Caki2 (cell line): Measurements from ENCODE around the gene FAM234A. TPM values are rescaled to one million over a fixed set of nuclear protein-coding genes. Genes with fewer than 3 reads are reported as not detected.
"Not testable (repeated sequence)": the region's sequence is repeated elsewhere in the genome, so short reads cannot be mapped to it uniquely, and the experiment has no call there.

Experiments used
- DNase-seq: peaks from one replicate; pipeline ENCODE4 v3.0.0-alpha.2; 2015; ENCODE audit warnings: low read depth
- in situ Hi-C: cut with HindIII; loops from 2 replicates; pipeline ENCODE4 v1.10.0; 2016; ENCODE audit warnings: low sequenced_read_pairs, low pct_unique_long_range_greater_than_20kb, mixed read lengths
- total RNA-seq: library from RNA; depleted of rRNA; stranded (reverse); fragments of >200 nt; shearing (Covaris generic); gene quantifications from 2 replicates; pipeline ENCODE4 v1.2.3, GENCODE V29; 2014; ENCODE audit warnings: low replicate concordance

The FAM234A gene
- total RNA-seq, 1 experiment from 2014 or later, result 231 TPM

- no peak for DNase-seq
- in situ Hi-C loops, result no loop called here
Measured at GRCh38 chr16:260326-260725, 25.7 kb downstream of the FAM234A start.

DNA sequence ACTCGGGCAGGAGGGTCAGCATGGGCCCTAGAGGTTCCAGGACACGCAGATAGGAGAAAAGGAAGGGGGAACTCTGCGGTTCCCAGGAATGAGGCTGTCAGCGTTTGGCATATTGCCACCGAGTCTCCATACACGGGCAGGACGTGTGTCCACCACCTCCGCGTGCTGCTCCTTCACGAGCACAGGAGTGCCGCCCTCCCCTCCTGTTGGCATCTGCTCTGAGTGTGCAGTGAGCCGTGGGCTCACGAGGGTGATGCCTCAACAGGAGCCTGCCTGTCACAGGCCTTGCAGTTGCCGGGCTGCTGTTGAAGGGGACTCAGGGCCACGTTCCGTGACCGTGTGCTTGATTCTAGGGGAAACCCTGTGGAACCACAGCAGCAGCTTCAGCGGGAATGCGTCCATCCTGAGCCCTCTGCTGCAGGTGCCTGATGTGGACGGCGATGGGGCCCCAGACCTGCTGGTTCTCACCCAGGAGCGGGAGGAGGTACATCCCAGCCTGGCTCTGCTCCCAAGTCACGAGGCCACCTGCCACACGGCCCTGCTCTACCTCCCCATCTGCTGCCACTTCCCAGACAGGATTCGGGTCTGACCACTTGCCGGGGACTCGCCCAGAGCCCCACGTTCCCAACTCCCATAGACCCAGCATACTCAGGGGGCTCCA lies 26.5 kb downstream of the FAM234A start:
- no peak for DNase-seq
- in situ Hi-C loops, result no loop called here

- in situ Hi-C loops, result no loop called here
- no peak for DNase-seq
Measured at GRCh38 chr16:262121-262745, 27.6 kb downstream of the FAM234A start.

- in situ Hi-C loops, result no loop called here
- DNase-seq, result no peak
Measured at GRCh38 chr16:263182-263774, 28.7 kb downstream of the FAM234A start.

DNA sequence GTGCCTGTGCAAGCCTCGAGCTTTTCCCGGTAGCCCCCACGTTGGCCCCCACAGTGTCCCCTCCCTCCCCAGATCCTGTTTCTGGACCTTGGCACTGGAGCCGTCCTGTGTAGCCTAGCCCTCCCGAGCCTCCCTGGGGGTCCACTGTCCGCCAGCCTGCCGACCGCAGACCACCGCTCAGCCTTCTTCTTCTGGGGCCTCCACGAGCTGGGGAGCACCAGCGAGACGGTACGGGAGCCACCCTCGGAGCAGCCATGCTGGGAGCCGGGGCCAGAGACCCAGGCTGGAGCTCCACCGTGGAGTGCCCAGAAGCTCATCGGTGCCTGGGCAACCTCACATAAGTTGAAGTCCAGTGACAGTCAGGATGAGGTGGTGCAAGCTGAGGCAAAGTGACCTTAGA lies 29.3 kb downstream of the FAM234A start:
- in situ Hi-C loops, result no loop called here
- no peak for DNase-seq

DNA sequence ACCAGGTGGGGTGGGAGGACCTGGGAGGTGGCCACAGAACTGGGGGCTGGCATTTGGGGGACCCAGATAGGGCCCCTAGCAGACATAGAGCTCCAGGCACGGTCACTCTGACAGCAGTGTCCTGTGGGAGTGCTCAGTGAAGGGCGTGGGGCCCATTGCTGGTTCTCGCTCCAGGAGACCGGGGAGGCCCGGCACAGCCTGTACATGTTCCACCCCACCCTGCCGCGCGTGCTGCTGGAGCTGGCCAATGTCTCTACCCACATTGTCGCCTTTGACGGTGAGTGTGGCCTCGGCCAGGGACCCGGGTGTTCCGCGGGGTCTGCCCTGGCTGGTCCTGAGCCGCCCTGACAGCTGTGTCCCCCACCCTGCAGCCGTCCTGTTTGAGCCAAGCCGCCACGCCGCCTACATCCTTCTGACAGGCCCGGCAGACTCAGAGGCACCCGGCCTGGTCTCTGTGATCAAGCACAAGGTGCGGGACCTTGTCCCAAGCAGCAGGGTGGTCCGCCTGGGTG lies 29.9 kb downstream of the FAM234A start:
- in situ Hi-C loops, result no loop called here

DNA sequence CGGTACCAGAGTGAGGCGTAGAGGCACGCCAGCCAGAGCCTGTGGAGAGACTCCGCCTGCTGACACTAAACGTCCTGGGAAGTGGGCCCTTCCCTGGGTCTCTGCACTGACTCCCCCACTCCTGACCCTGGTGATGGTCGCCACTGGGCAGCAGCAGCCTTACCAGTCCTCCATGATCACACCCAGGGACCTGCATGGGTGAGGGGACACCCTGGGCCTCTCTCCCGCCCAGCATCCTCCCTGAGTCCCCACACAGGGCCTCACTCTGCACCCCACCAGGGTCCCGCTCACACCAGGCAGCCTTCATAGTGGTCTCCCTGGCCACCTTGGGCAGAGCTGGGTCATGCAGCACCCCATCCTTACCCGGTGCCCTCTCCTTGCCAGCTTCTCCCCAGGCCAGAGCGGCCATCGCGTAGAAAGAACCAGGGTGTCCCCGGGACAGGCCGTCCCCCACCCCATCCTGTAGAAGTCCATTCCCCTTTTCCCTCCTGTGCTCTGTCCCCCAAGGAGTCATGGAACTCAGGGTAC lies 30.4 kb downstream of the FAM234A start:
- no peak for DNase-seq
- in situ Hi-C loops, result no loop called here

More for the DNA sequence above, 29.9 kb downstream of the FAM234A start:
- DNase-seq, result no peak

- DNase-seq, result no peak
- in situ Hi-C loops, result no loop called here
Measured at GRCh38 chr16:265711-266110, 31.1 kb downstream of the FAM234A start.

- in situ Hi-C loops, result no loop called here
Measured at GRCh38 chr16:266258-267164, 31.9 kb downstream of the FAM234A start.

GRCh38 chr16:267562-267961 lies 32.9 kb downstream of the FAM234A start:
- DNase-seq, in situ Hi-C loops: not testable (repeated sequence)

More at GRCh38 chr16:266258-267164, 31.9 kb downstream of the FAM234A start:
- no peak for DNase-seq

- no peak for DNase-seq
- in situ Hi-C loops, result no loop called here
Measured at GRCh38 chr16:268141-269053, 33.8 kb downstream of the FAM234A start.

- in situ Hi-C loops, result no loop called here
- no peak for DNase-seq
Measured at GRCh38 chr16:269061-269796, 34.6 kb downstream of the FAM234A start.

DNA sequence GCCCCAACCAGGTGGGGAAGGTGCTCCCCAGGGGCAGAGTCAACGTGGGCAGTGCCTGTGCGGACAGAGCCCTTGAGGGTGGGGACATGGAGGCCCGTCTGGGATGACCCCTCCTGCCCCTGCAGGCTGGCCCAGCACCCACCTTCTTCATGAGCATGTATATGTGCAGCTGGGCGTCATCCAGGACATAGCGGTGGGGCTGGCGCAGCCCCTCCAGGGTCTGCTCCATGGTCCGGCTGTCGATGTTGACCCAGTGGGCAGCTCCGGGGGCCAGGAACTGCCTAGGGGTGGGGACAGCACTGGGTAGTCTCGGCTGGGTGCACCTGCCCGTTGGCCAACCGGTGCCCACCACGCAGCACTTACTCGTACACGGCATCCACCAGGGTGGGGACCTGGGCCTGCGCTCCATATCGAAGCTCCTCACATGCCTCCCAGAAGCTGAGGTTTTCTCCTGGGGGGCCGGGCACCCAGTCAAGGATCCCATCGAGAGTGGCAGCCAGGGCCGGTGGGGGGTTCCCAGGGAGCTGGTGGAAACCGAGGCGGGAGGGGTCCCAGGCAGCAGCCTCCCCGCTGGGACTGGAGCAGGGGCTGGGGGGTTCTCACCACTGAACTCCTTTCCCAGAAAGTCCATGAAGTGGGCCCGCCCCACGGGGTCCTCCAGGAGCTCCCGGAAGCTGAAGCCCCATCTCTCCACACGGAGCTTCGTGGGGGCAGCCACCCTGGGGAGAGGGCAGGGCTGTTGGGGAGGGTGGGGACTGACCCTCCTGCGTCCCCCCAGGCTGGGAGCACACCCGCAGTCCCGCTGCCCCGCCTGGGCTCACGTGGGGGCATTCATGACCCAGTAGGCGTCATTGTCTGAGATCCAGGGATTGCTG lies 36.0 kb downstream of the FAM234A start:
- in situ Hi-C loops, result no loop called here
- no peak for DNase-seq

GRCh38 chr16:272633-273546 lies 38.3 kb downstream of the FAM234A start:
- in situ Hi-C loops, result no loop called here
- no peak for DNase-seq
